ENCODE data around the gene CDKN2B. TPM values are rescaled to one million over a fixed set of nuclear protein-coding genes. Genes with fewer than 3 reads are reported as not detected.
A peak's percentile ranks its signal among the peaks of the same experiment; 100 is the strongest.

The CDKN2B gene
- total RNA-seq, 6 donors from 2014 or later: 27.2 to 90.6 (median 52.6) TPM

DNA sequence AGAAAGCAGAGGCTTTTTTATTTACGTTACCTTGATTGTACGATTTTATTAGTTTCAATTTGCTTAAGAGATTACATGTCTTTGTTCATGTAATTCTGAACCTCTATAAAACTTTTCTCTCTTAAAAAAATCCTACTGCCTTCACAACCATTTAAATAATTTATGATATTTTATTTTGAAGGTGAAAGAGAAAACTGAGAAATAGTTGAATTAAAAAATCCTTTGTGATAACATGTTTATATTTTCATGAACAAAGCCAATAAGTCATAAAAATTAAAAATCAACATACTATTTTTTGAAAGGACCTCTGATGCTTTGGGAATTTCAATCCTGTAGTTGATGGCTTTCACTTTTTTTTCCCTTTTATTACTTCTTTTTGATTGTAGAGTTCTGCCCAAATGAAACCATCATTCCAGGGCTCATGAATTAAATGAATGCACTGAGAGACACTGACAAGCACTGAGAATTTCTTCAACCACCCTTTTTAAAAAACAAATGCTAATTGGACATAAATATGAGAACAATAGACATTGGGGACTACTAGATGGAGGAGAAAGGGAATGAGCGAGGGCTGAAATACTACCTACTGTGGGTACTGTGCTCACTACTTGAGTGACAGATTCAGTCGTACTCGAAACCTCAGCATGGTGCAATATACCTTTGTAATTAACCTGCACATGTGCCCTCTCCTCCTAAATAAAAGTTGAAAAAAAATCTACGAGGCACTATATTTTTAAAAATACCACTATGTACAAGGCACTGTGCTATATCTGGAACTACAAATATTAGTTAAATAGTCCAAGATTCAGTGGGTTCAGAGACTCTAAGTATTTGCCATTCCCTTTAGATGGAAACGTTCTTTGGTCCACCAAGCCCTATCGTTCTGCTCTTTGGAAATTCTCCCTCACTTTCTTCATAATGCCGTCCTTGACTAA, 20.8 kb downstream of the CDKN2B start:
- 36 to 38% methylated on average over 9 of the region's 9 CpGs for WGBS, 2 donors
- H3K4me3 ChIP-seq: no peak overlapping the region
- ATAC-seq (ENCODE audit: low FRiP score in 2 of 2) (no peak), DNase-seq (no peak)
- peaks cover 0 to 7% (median 0%) of the 10 kb centered on the region in 4 donors for H3K4me1 ChIP-seq
- H3K27ac ChIP-seq: no peak overlapping the region
- H3K36me3 ChIP-seq: no peaks in the 10 kb centered on the region
- TF ChIP-seq EP300 (IDR thresholded peaks at IDR 0.05) (no peak), POLR2AphosphoS5 (IDR thresholded peaks at IDR 0.05) (no peak), POLR2A (IDR thresholded peaks at IDR 0.05) (no peak)
- TF ChIP-seq, protein P1, sequence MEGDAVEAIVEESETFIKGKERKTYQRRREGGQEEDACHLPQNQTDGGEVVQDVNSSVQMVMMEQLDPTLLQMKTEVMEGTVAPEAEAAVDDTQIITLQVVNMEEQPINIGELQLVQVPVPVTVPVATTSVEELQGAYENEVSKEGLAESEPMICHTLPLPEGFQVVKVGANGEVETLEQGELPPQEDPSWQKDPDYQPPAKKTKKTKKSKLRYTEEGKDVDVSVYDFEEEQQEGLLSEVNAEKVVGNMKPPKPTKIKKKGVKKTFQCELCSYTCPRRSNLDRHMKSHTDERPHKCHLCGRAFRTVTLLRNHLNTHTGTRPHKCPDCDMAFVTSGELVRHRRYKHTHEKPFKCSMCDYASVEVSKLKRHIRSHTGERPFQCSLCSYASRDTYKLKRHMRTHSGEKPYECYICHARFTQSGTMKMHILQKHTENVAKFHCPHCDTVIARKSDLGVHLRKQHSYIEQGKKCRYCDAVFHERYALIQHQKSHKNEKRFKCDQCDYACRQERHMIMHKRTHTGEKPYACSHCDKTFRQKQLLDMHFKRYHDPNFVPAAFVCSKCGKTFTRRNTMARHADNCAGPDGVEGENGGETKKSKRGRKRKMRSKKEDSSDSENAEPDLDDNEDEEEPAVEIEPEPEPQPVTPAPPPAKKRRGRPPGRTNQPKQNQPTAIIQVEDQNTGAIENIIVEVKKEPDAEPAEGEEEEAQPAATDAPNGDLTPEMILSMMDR (IDR thresholded peaks at IDR 0.05): no peak
- H3K27me3 ChIP-seq: peaks cover 0 to 23% (median 6%) of the 10 kb centered on the region in 4 donors
- H3K9me3 ChIP-seq: no peaks in the 10 kb centered on the region

- ATAC-seq (ENCODE audit: low FRiP score in 2 of 2) (no peak), DNase-seq (no peak)
- H3K4me1 ChIP-seq: peaks cover 0 to 3% (median 0%) of the 10 kb centered on the region in 4 donors
- H3K9me3 ChIP-seq: no peaks in the 10 kb centered on the region
- H3K27me3 ChIP-seq: peaks cover 0 to 26% (median 6%) of the 10 kb centered on the region in 4 donors
- no peak overlapping the region for H3K4me3 ChIP-seq
- TF ChIP-seq, protein P1 (IDR thresholded peaks at IDR 0.05): no peak
- TF ChIP-seq POLR2A (IDR thresholded peaks at IDR 0.05) (no peak), POLR2AphosphoS5 (IDR thresholded peaks at IDR 0.05) (no peak), EP300 (IDR thresholded peaks at IDR 0.05) (no peak)
- H3K27ac ChIP-seq: no peak overlapping the region
- no peaks in the 10 kb centered on the region for H3K36me3 ChIP-seq
- WGBS, 2 donors: 68 to 71% methylated on average over 5 of the region's 5 CpGs
These were observed 23.0 kb downstream of the CDKN2B start for GRCh38 chr9:21985964-21986667.

DNA sequence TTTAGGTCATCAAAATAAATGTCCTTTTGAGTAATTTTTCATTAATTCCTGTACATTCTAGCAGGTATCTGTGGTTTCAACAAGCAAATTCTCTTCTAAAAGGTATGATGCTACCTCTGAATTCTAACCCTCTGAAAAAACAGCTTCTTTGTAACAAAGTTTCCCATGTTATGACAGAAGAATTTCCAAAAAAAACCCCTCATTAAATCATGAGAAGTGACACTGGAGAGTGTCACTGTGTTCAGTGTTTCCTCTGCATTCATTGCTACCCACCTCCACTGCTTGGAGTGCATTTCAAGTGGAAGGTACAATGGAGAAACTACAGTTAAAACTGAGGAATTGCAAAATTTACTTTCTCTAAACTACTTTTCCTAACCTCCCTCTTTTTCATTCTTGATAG, 25.0 kb downstream of the CDKN2B start:
- H3K36me3 ChIP-seq: no peaks in the 10 kb centered on the region
- DNase-seq (no peak), ATAC-seq (ENCODE audit: low FRiP score in 2 of 2) (no peak)
- TF ChIP-seq EP300 (IDR thresholded peaks at IDR 0.05): no peak
- no peak for TF ChIP-seq POLR2A (IDR thresholded peaks at IDR 0.05)
- TF ChIP-seq POLR2AphosphoS5 (IDR thresholded peaks at IDR 0.05): no peak
- TF ChIP-seq, protein P1 (IDR thresholded peaks at IDR 0.05): no peak
- H3K4me1 ChIP-seq: peaks cover 0 to 3% (median 0%) of the 10 kb centered on the region in 4 donors
- H3K9me3 ChIP-seq: no peaks in the 10 kb centered on the region
- H3K27me3 ChIP-seq: peaks cover 0 to 16% (median 2%) of the 10 kb centered on the region in 4 donors
- H3K27ac ChIP-seq: no peak overlapping the region
- H3K4me3 ChIP-seq: no peak overlapping the region

GRCh38 chr9:21983561-21983935, 25.6 kb downstream of the CDKN2B start:
- Histone ChIP-seq H3K27me3 (peaks cover 0 to 18% (median 2%) of the 10 kb centered on the region in 4 donors), H3K36me3 (no peaks in the 10 kb centered on the region), H3K4me1 (peaks cover 0 to 3% (median 0%) of the 10 kb centered on the region in 4 donors), H3K9me3 (no peaks in the 10 kb centered on the region), H3K4me3 (no peak overlapping the region), H3K27ac (no peak overlapping the region)
- WGBS, 2 donors: 53 to 63% methylated on average over 1 of the region's 1 CpG
- no peak for DNase-seq
- TF ChIP-seq POLR2A (IDR thresholded peaks at IDR 0.05): no peak
- no peak for TF ChIP-seq EP300 (IDR thresholded peaks at IDR 0.05)
- no peak for TF ChIP-seq POLR2AphosphoS5 (IDR thresholded peaks at IDR 0.05)
- TF ChIP-seq, protein P1 (IDR thresholded peaks at IDR 0.05): no peak
- peak in 1 of 2 donors; percentile 53 for ATAC-seq (ENCODE audit: low FRiP score in 2 of 2)

Data from upper lobe of left lung (tissue), 6 donors.